Measurements from ENCODE around the gene ITGAX.

ITGAX gene

DNA sequence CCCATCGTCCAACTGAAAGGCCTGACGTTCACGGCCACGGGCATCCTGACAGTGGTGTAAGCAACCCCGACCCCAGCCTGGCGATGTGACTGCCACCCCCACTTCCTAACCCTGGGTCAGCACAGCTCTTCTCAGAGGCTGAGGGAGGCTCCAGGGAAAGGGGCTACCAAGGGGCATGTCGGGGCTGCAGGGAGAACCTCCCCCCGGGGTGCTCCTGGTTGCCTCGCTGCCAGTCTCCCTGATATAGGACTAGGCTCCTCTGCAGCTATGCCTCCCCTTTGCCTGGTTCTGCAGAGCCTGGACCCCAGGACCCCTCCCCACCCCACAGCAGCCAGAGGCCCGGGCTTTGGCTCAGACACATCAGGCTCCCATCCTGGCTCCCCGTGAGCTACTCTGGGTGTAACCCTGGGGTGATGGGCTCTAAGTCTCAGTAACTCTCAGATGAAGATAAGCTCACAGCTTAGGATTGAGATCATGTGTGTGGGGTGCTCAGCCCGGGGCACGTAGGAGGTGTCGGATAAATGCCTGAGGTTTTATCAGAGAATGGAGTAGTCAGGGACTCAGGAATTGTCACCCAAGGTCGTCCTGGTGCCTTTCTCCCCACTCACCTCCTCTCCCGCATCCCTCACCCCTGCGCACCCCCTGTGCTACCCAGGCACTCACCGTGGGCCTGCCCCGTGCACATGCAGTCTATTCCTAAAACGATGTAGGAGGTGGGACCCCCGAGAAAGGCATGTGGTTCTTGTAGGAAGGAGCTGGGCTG, 48.8 kb downstream of the ITGAX start:
- Histone ChIP-seq H3K36me3 (ENCODE audit: control insufficient read depth, insufficient read depth, low read length) (no peaks in the 10 kb centered on the region), H3K4me3 (replicated peaks; ENCODE audit: low read depth, low read length) (no peak overlapping the region), H3K27me3 (replicated peaks; ENCODE audit: control insufficient read depth, insufficient read depth, low read length) (no peaks in the 10 kb centered on the region)
- no peak for DNase-seq (ENCODE audit: extremely low read depth, insufficient read length)
- TF ChIP-seq, protein P1, sequence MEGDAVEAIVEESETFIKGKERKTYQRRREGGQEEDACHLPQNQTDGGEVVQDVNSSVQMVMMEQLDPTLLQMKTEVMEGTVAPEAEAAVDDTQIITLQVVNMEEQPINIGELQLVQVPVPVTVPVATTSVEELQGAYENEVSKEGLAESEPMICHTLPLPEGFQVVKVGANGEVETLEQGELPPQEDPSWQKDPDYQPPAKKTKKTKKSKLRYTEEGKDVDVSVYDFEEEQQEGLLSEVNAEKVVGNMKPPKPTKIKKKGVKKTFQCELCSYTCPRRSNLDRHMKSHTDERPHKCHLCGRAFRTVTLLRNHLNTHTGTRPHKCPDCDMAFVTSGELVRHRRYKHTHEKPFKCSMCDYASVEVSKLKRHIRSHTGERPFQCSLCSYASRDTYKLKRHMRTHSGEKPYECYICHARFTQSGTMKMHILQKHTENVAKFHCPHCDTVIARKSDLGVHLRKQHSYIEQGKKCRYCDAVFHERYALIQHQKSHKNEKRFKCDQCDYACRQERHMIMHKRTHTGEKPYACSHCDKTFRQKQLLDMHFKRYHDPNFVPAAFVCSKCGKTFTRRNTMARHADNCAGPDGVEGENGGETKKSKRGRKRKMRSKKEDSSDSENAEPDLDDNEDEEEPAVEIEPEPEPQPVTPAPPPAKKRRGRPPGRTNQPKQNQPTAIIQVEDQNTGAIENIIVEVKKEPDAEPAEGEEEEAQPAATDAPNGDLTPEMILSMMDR (IDR thresholded peaks at IDR 0.05; ENCODE audit: insufficient read depth, low read length, poor library complexity, severe bottlenecking), result no peak

DNA sequence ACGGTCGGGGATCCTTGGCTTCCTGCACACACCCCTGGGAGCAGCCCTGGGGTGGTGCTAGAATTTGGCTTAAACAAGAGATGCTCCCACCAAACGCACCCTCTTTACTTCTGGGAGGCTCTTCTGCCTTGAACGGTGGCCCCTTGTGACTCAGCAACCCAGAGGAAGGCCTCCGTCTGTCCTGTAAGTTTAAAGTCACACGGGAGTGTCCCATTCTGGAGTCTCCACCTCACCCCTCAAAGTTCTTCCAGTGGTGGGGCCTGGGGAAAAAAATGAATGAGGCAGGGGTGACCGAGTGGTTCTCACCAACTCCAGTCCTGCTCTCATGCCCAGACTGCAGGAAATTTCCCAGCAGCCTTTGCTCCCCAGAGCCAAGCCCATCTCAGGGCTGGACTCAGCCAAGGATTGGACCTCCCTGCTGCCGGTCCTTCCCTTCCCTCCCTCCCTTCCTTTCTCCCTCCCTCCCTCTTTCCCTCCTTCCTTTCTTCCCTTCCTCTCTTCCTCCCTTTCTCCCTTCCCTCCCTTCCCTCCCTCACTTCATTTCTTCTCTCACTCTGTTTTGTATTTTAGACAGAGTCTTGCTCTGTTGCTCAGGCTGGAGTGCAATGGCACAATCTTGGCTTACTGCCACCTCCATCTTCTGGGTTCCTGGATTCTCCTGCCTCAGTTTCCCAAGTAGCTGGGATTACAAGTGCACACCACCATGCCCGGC, 49.5 kb downstream of the ITGAX start:
- Histone ChIP-seq H3K27me3 (replicated peaks; ENCODE audit: control insufficient read depth, insufficient read depth, low read length) (no peaks in the 10 kb centered on the region), H3K4me3 (replicated peaks; ENCODE audit: low read depth, low read length) (peak overlapping the region; percentile 9; the same call in 1 of the 2 replicates), H3K36me3 (ENCODE audit: control insufficient read depth, insufficient read depth, low read length) (no peaks in the 10 kb centered on the region)
- TF ChIP-seq, protein P1 (IDR thresholded peaks at IDR 0.05; ENCODE audit: insufficient read depth, low read length, poor library complexity, severe bottlenecking), result no peak
- DNase-seq (ENCODE audit: extremely low read depth, insufficient read length), result no peak

DNA sequence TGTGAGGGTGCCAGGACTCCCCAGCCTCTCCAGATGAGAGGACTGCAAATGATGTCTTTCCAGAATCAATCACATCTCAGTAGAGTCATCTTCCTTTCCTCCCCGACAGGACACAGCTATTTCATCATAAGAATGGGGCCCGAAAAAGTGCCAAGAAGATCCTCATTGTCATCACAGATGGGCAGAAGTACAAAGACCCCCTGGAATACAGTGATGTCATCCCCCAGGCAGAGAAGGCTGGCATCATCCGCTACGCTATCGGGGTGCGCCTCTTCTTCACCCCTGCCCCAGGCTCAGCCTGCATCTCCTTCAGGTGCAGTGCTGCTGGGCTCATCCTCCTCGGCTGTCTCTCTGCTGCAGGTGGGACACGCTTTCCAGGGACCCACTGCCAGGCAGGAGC, 52.4 kb downstream of the ITGAX start:
- TF ChIP-seq, protein P1 (IDR thresholded peaks at IDR 0.05; ENCODE audit: insufficient read depth, low read length, poor library complexity, severe bottlenecking), result no peak
- Histone ChIP-seq H3K36me3 (ENCODE audit: control insufficient read depth, insufficient read depth, low read length) (no peaks in the 10 kb centered on the region), H3K27me3 (replicated peaks; ENCODE audit: control insufficient read depth, insufficient read depth, low read length) (no peaks in the 10 kb centered on the region; the same call in 1 of the 2 replicates), H3K4me3 (replicated peaks; ENCODE audit: low read depth, low read length) (no peak overlapping the region)
- no peak for DNase-seq (ENCODE audit: extremely low read depth, insufficient read length)

DNA sequence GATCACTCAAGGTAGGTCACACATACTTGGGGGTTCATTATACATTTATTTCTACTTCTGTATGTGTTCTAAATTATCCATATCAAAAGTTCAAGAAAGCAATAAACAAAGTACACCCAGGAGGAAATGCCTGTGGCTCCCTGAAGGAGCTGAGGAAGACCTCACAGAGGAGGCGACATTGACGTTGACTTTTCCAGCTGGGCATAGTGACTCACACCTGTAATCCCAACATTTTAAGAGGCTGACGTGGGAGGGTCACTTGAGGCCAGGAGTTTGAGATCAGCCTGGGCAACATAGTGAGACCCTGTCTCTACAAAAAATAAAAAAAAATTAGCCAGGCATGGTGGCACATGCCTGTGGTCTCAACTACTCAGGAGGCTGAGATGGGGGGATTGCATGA, 54.5 kb downstream of the ITGAX start:
- TF ChIP-seq, protein P1 (IDR thresholded peaks at IDR 0.05; ENCODE audit: insufficient read depth, low read length, poor library complexity, severe bottlenecking), result no peak
- DNase-seq (ENCODE audit: extremely low read depth, insufficient read length), result no peak
- H3K36me3 ChIP-seq (ENCODE audit: control insufficient read depth, insufficient read depth, low read length), result no peaks in the 10 kb centered on the region
- H3K4me3 ChIP-seq (replicated peaks; ENCODE audit: low read depth, low read length), result no peak overlapping the region
- H3K27me3 ChIP-seq (replicated peaks; ENCODE audit: control insufficient read depth, insufficient read depth, low read length), result no peaks in the 10 kb centered on the region; the same call in 1 of the 2 replicates

DNA sequence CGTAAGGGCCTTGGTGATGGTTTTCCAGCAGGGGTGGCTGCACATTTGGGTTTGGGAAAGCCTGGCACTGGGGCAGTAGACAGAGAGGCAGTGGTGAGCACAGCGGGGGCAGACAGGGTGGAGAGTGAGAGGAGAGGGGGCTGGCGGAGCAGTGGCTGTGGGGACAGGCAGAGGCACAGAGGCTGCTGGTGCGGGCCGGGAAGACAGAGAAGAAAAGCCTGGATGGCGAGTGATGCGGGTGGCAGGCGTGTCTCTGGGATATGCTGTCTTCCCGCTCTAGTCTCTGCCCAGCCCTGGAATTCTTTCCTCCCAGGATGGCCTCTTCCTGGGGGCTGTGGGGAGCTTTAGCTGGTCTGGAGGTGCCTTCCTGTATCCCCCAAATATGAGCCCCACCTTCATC, 55.1 kb downstream of the ITGAX start:
- H3K27me3 ChIP-seq (replicated peaks; ENCODE audit: control insufficient read depth, insufficient read depth, low read length), result no peaks in the 10 kb centered on the region; the same call in 1 of the 2 replicates
- no peak overlapping the region for H3K4me3 ChIP-seq (replicated peaks; ENCODE audit: low read depth, low read length)
- TF ChIP-seq, protein P1 (IDR thresholded peaks at IDR 0.05; ENCODE audit: insufficient read depth, low read length, poor library complexity, severe bottlenecking), result no peak
- H3K36me3 ChIP-seq (ENCODE audit: control insufficient read depth, insufficient read depth, low read length), result no peaks in the 10 kb centered on the region
- no peak for DNase-seq (ENCODE audit: extremely low read depth, insufficient read length)
